Central memory CD8-positive, alpha-beta T cell (primary cell): ENCODE measurements around the gene MTM1.
A peak's percentile ranks its signal among the peaks of the same experiment; 100 is the strongest.

ENCODE experiments used
- ATAC-seq: fragments of 150-1000 bp; cut with Tn5 transposase; replicated peaks from 2 replicates; pipeline ENCODE4 v1.10.0; 2022; ENCODE audit warnings: mild to moderate bottlenecking, moderate FRiP score, moderate number of reproducible peaks; ENCODE audit not compliant: poor library complexity, severe bottlenecking; ENCODE audit errors: extremely low read depth
- DNase-seq, 2 donors: peaks; one replicate each; pipeline ENCODE4 v3.0.0; 2021; ENCODE audit warnings: low spot score in 2 of 2
- H3K27ac Mint-ChIP-seq: one replicate; pipeline ENCODE4 v1.8.0; 2022; ENCODE audit warnings: low read depth, mild to moderate bottlenecking, moderate library complexity, mixed read lengths
- H3K27me3 Mint-ChIP-seq: one replicate; pipeline ENCODE4 v1.8.0; 2022; ENCODE audit warnings: mixed read lengths
- H3K36me3 Mint-ChIP-seq: one replicate; pipeline ENCODE4 v1.8.0; 2022; ENCODE audit warnings: mild to moderate bottlenecking, moderate library complexity, mixed read lengths; ENCODE audit not compliant: insufficient read depth
- H3K4me1 Mint-ChIP-seq: one replicate; pipeline ENCODE4 v1.8.0; 2022; ENCODE audit warnings: mixed read lengths
- H3K4me3 Mint-ChIP-seq: one replicate; pipeline ENCODE4 v1.8.0; 2022; ENCODE audit warnings: mild to moderate bottlenecking, moderate library complexity, mixed read lengths
- H3K9me3 Mint-ChIP-seq: one replicate; pipeline ENCODE4 v1.8.0; 2022; ENCODE audit warnings: mixed read lengths

Gene MTM1

GRCh38 chrX:150568320-150569154, at the start of gene MTM1:
TSS of gene MTM1 (plus strand) at chrX:150568621. CDS start at chrX:150592615, 23,994 bp downstream.
- peaks cover 20% of the 10 kb centered on the region for H3K4me1 Mint-ChIP-seq
- no peak within 1 kb of the TSS for H3K27ac Mint-ChIP-seq
- H3K4me3 Mint-ChIP-seq: peak within 1 kb of the TSS; percentile 79
- peak; percentile 92 for ATAC-seq
- H3K27me3 Mint-ChIP-seq: no peaks in the 10 kb centered on the region
- DNase-seq: peak; percentile 73 to 86
- no peaks in the 10 kb centered on the region for H3K9me3 Mint-ChIP-seq
- peaks cover 6% of the 10 kb centered on the region for H3K36me3 Mint-ChIP-seq

- Mint-ChIP-seq H3K27me3 (no peaks in the 10 kb centered on the region), H3K27ac (no peak overlapping the region), H3K36me3 (peaks cover 2% of the 10 kb centered on the region), H3K4me1 (no peaks in the 10 kb centered on the region), H3K4me3 (no peak overlapping the region), H3K9me3 (no peaks in the 10 kb centered on the region)
- ATAC-seq (no peak), DNase-seq (no peak)
These were observed 45.9 kb upstream of the MTM1 start for GRCh38 chrX:150522494-150522893.

GRCh38 chrX:150525061-150525919, 43.1 kb upstream of the MTM1 start:
- H3K27me3 Mint-ChIP-seq: no peaks in the 10 kb centered on the region
- no peaks in the 10 kb centered on the region for H3K4me1 Mint-ChIP-seq
- no peak overlapping the region for H3K4me3 Mint-ChIP-seq
- no peaks in the 10 kb centered on the region for H3K36me3 Mint-ChIP-seq
- ATAC-seq (no peak), DNase-seq (no peak)
- no peak overlapping the region for H3K27ac Mint-ChIP-seq
- H3K9me3 Mint-ChIP-seq: no peaks in the 10 kb centered on the region

GRCh38 chrX:150526692-150527091, 41.7 kb upstream of the MTM1 start:
- ATAC-seq (no peak), DNase-seq (no peak)
- H3K27ac Mint-ChIP-seq: no peak overlapping the region
- H3K4me3 Mint-ChIP-seq: no peak overlapping the region
- no peaks in the 10 kb centered on the region for H3K27me3 Mint-ChIP-seq
- no peaks in the 10 kb centered on the region for H3K36me3 Mint-ChIP-seq
- no peaks in the 10 kb centered on the region for H3K9me3 Mint-ChIP-seq
- no peaks in the 10 kb centered on the region for H3K4me1 Mint-ChIP-seq

- DNase-seq: no peak
- H3K27me3 Mint-ChIP-seq: no peaks in the 10 kb centered on the region
- H3K9me3 Mint-ChIP-seq: no peaks in the 10 kb centered on the region
- ATAC-seq: no peak
- no peaks in the 10 kb centered on the region for H3K4me1 Mint-ChIP-seq
- H3K27ac Mint-ChIP-seq: no peak overlapping the region
- H3K4me3 Mint-ChIP-seq: no peak overlapping the region
- no peaks in the 10 kb centered on the region for H3K36me3 Mint-ChIP-seq
These were observed 41.3 kb upstream of the MTM1 start for GRCh38 chrX:150527108-150527507.

GRCh38 chrX:150529587-150529986, 38.8 kb upstream of the MTM1 start:
- H3K27me3 Mint-ChIP-seq: no peaks in the 10 kb centered on the region
- H3K27ac Mint-ChIP-seq: no peak overlapping the region
- DNase-seq: no peak
- H3K9me3 Mint-ChIP-seq: no peaks in the 10 kb centered on the region
- ATAC-seq: no peak
- H3K4me1 Mint-ChIP-seq: no peaks in the 10 kb centered on the region
- H3K4me3 Mint-ChIP-seq: no peak overlapping the region
- H3K36me3 Mint-ChIP-seq: no peaks in the 10 kb centered on the region

GRCh38 chrX:150530821-150531220, 37.6 kb upstream of the MTM1 start:
- ATAC-seq (no peak), DNase-seq (no peak)
- no peaks in the 10 kb centered on the region for H3K4me1 Mint-ChIP-seq
- H3K27me3 Mint-ChIP-seq: no peaks in the 10 kb centered on the region
- no peak overlapping the region for H3K4me3 Mint-ChIP-seq
- no peaks in the 10 kb centered on the region for H3K9me3 Mint-ChIP-seq
- no peak overlapping the region for H3K27ac Mint-ChIP-seq
- H3K36me3 Mint-ChIP-seq: no peaks in the 10 kb centered on the region

GRCh38 chrX:150531467-150531866, 37.0 kb upstream of the MTM1 start:
- H3K36me3 Mint-ChIP-seq: no peaks in the 10 kb centered on the region
- no peak overlapping the region for H3K4me3 Mint-ChIP-seq

GRCh38 chrX:150533863-150534262, 34.6 kb upstream of the MTM1 start:
- no peak for ATAC-seq
- H3K4me1 Mint-ChIP-seq: no peaks in the 10 kb centered on the region
- no peak overlapping the region for H3K27ac Mint-ChIP-seq
- H3K27me3 Mint-ChIP-seq: no peaks in the 10 kb centered on the region
- no peaks in the 10 kb centered on the region for H3K9me3 Mint-ChIP-seq
- no peak overlapping the region for H3K4me3 Mint-ChIP-seq
- no peaks in the 10 kb centered on the region for H3K36me3 Mint-ChIP-seq
- DNase-seq: no peak

More at GRCh38 chrX:150531467-150531866, 37.0 kb upstream of the MTM1 start:
- Mint-ChIP-seq H3K27me3 (no peaks in the 10 kb centered on the region), H3K4me1 (no peaks in the 10 kb centered on the region), H3K9me3 (no peaks in the 10 kb centered on the region), H3K27ac (no peak overlapping the region)
- ATAC-seq (no peak), DNase-seq (no peak)

GRCh38 chrX:150536455-150537116, 31.8 kb upstream of the MTM1 start:
- no peaks in the 10 kb centered on the region for H3K4me1 Mint-ChIP-seq
- H3K9me3 Mint-ChIP-seq: no peaks in the 10 kb centered on the region
- H3K27ac Mint-ChIP-seq: no peak overlapping the region
- no peak for DNase-seq
- H3K27me3 Mint-ChIP-seq: no peaks in the 10 kb centered on the region
- ATAC-seq: no peak
- H3K4me3 Mint-ChIP-seq: no peak overlapping the region
- H3K36me3 Mint-ChIP-seq: no peaks in the 10 kb centered on the region

- Mint-ChIP-seq H3K27ac (no peak overlapping the region), H3K36me3 (no peaks in the 10 kb centered on the region)
- no peak for DNase-seq
These were observed 30.6 kb upstream of the MTM1 start for GRCh38 chrX:150537851-150538250.

GRCh38 chrX:150540965-150541364, 27.5 kb upstream of the MTM1 start:
- Mint-ChIP-seq H3K9me3 (no peaks in the 10 kb centered on the region), H3K27ac (no peak overlapping the region), H3K36me3 (no peaks in the 10 kb centered on the region), H3K4me1 (no peaks in the 10 kb centered on the region), H3K4me3 (no peak overlapping the region), H3K27me3 (no peaks in the 10 kb centered on the region)
- ATAC-seq: no peak
- DNase-seq: no peak

More at GRCh38 chrX:150537851-150538250, 30.6 kb upstream of the MTM1 start:
- H3K9me3 Mint-ChIP-seq: no peaks in the 10 kb centered on the region
- H3K4me3 Mint-ChIP-seq: no peak overlapping the region
- no peaks in the 10 kb centered on the region for H3K27me3 Mint-ChIP-seq
- H3K4me1 Mint-ChIP-seq: no peaks in the 10 kb centered on the region
- ATAC-seq: no peak
